H9 (cell line): ENCODE results near the gene NT5DC3. TPM values are rescaled to one million over a fixed set of nuclear protein-coding genes. Genes with fewer than 3 reads are reported as not detected.

Source experiments
- DNase-seq: peaks from one replicate; pipeline ENCODE4 v3.0.0-alpha.2; 2017
- H2AFZ ChIP-seq: one replicate; pipeline ENCODE4 v1.6.1; 2013; ENCODE audit warnings: mild to moderate bottlenecking, low read length, control low read depth, moderate library complexity
- H2AK5ac ChIP-seq: 2 replicates; pipeline ENCODE4 v1.6.1; 2013; ENCODE audit warnings: low read length, control low read depth, mixed read lengths; ENCODE audit not compliant: insufficient read length
- H2BK120ac ChIP-seq: one replicate; pipeline ENCODE4 v1.6.1; 2013; ENCODE audit warnings: low read depth, mild to moderate bottlenecking, low read length, control low read depth, inconsistent platforms; ENCODE audit not compliant: poor library complexity, severe bottlenecking
- H2BK12ac ChIP-seq: 2 replicates; pipeline ENCODE4 v1.6.1; 2013; ENCODE audit warnings: low read length, control low read depth, mixed read lengths, low read depth; ENCODE audit not compliant: insufficient read length
- H2BK15ac ChIP-seq: 2 replicates; pipeline ENCODE4 v1.6.1; 2013; ENCODE audit warnings: low read depth, low read length, control low read depth
- H2BK20ac ChIP-seq: one replicate; pipeline ENCODE4 v1.6.1; 2013; ENCODE audit warnings: low read depth, mild to moderate bottlenecking, low read length, control low read depth, inconsistent platforms; ENCODE audit not compliant: poor library complexity, severe bottlenecking
- H2BK5ac ChIP-seq: 2 replicates; pipeline ENCODE4 v1.6.1; 2013; ENCODE audit warnings: low read length, control low read depth, mixed read lengths; ENCODE audit not compliant: insufficient read length
- H3K14ac ChIP-seq: 2 replicates; pipeline ENCODE4 v1.6.1; 2013; ENCODE audit warnings: low read length, control low read depth; ENCODE audit not compliant: insufficient read depth
- H3K18ac ChIP-seq: 2 replicates; pipeline ENCODE4 v1.6.1; 2013; ENCODE audit warnings: low read depth, mild to moderate bottlenecking, mixed read lengths, low read length, control low read depth; ENCODE audit not compliant: insufficient read length
- H3K23ac ChIP-seq: 2 replicates; pipeline ENCODE4 v1.6.1; 2013; ENCODE audit warnings: low read length, control low read depth, mixed read lengths, low read depth; ENCODE audit not compliant: insufficient read length
- H3K23me2 ChIP-seq: 2 replicates; pipeline ENCODE4 v1.6.1; 2013; ENCODE audit warnings: low read depth, mild to moderate bottlenecking, mixed read lengths, low read length, control low read depth; ENCODE audit not compliant: insufficient read length, poor library complexity, severe bottlenecking
- H3K27ac ChIP-seq: 2 replicates; pipeline ENCODE4 v1.5.1; 2013; ENCODE audit warnings: low read length, control low read depth, mixed read lengths, low read depth; ENCODE audit not compliant: insufficient read length
- H3K27me3 ChIP-seq: 2 replicates; pipeline ENCODE4 v1.6.1; 2013; ENCODE audit warnings: low read length, control low read depth, inconsistent platforms; ENCODE audit not compliant: insufficient read depth
- H3K4ac ChIP-seq: 2 replicates; pipeline ENCODE4 v1.6.1; 2013; ENCODE audit warnings: low read depth, mild to moderate bottlenecking, control low read depth, inconsistent platforms, low read length, moderate library complexity
- H3K4me1 ChIP-seq: 2 replicates; pipeline ENCODE4 v1.6.1; 2013; ENCODE audit warnings: low read length, control low read depth, inconsistent platforms; ENCODE audit not compliant: insufficient read depth
- H3K4me2 ChIP-seq: 2 replicates; pipeline ENCODE4 v1.6.1; 2013; ENCODE audit warnings: low read length, control low read depth, mixed read lengths; ENCODE audit not compliant: insufficient read length, insufficient read depth
- H3K56ac ChIP-seq: 2 replicates; pipeline ENCODE4 v1.6.1; 2013; ENCODE audit warnings: low read depth, mild to moderate bottlenecking, mixed read lengths, low read length, control low read depth; ENCODE audit not compliant: insufficient read length
- H3K79me1 ChIP-seq: 2 replicates; pipeline ENCODE4 v1.6.1; 2013; ENCODE audit warnings: low read depth, mild to moderate bottlenecking, moderate library complexity, low read length, control low read depth, inconsistent platforms; ENCODE audit not compliant: insufficient read depth, poor library complexity, severe bottlenecking
- H3K79me2 ChIP-seq: 2 replicates; pipeline ENCODE4 v1.6.1; 2013; ENCODE audit warnings: low read length, control low read depth, inconsistent platforms; ENCODE audit not compliant: insufficient read depth
- H3K9ac ChIP-seq: 2 replicates; pipeline ENCODE4 v1.6.1; 2013; ENCODE audit warnings: low read length, control low read depth, mixed read lengths; ENCODE audit not compliant: insufficient read length; ENCODE audit errors: extremely low read depth
- H3K9me3 ChIP-seq: one replicate; pipeline ENCODE4 v1.6.1; 2013; ENCODE audit warnings: low read depth, low read length, inconsistent platforms; ENCODE audit not compliant: control insufficient read depth
- H3T11ph ChIP-seq: one replicate; pipeline ENCODE4 v1.6.1; 2013; ENCODE audit warnings: mild to moderate bottlenecking, low read length, control low read depth, inconsistent platforms
- H4K20me1 ChIP-seq: one replicate; pipeline ENCODE4 v1.6.1; 2013; ENCODE audit not compliant: control insufficient read depth, insufficient read length, insufficient read depth
- H4K5ac ChIP-seq: 2 replicates; pipeline ENCODE4 v1.6.1; 2013; ENCODE audit warnings: low read depth, mild to moderate bottlenecking, mixed read lengths, low read length, control low read depth; ENCODE audit not compliant: insufficient read length
- H4K8ac ChIP-seq: replicated peaks from 2 replicates; pipeline ENCODE4 v1.6.1; 2013; ENCODE audit warnings: low read length, control low read depth, mixed read lengths, low read depth; ENCODE audit not compliant: insufficient read length
- H4K91ac ChIP-seq: 2 replicates; pipeline ENCODE4 v1.6.1; 2013; ENCODE audit warnings: low read depth, mild to moderate bottlenecking, moderate library complexity, mixed read lengths, low read length, control low read depth; ENCODE audit not compliant: insufficient read length
- H3K27ac Mint-ChIP-seq, 3 experiments: 2 replicates in 2 of 3; 3 replicates in 1 of 3; pipeline ENCODE4 v1.8.0; 2020 to 2021; ENCODE audit warnings: mixed read lengths in 3 of 3, mild to moderate bottlenecking in 1 of 3, moderate library complexity in 1 of 3
- H3K27me3 Mint-ChIP-seq: 2 replicates; pipeline ENCODE4 v1.8.0; 2021; ENCODE audit warnings: low read depth, mild to moderate bottlenecking, moderate library complexity, mixed read lengths
- H3K36me3 Mint-ChIP-seq, 3 experiments: 2 replicates in 2 of 3; 3 replicates in 1 of 3; pipeline ENCODE4 v1.8.0; 2020 to 2021; ENCODE audit warnings: low read depth in 3 of 3, mixed read lengths in 3 of 3; ENCODE audit not compliant: insufficient read depth in 1 of 3
- H3K4me1 Mint-ChIP-seq, 2 experiments: 2 replicates each; pipeline ENCODE4 v1.8.0; 2020; ENCODE audit warnings: mixed read lengths in 2 of 2
- H3K4me3 Mint-ChIP-seq, 2 experiments: 2 replicates in 1 of 2; 3 replicates in 1 of 2; pipeline ENCODE4 v1.8.0; 2020 to 2021; ENCODE audit warnings: mild to moderate bottlenecking in 2 of 2, mixed read lengths in 2 of 2, moderate library complexity in 1 of 2
- H3K9me3 Mint-ChIP-seq, 2 experiments: 2 replicates in 1 of 2; 3 replicates in 1 of 2; pipeline ENCODE4 v1.8.0; 2020; ENCODE audit warnings: mild to moderate bottlenecking in 2 of 2, mixed read lengths in 2 of 2, moderate library complexity in 1 of 2
- WGBS: extraction: QIAGEN DNeasy Blood & Tissue Kit; methylation state at CpG from one replicate; pipeline ENCODE4 v1.1.7; 2013; ENCODE audit warnings: missing lambda C conversion rate, low lambda C conversion rate, mixed read lengths; ENCODE audit not compliant: insufficient read length; ENCODE audit errors: extremely low coverage; 5-methylcytosine and 5-hydroxymethylcytosine counted together
- total RNA-seq: library from RNA; stranded (reverse); gene quantifications from 2 replicates; pipeline ENCODE4 v1.2.1, GENCODE V29; 2021
- TF ChIP-seq, protein P1 (sequence below): fragments of 200-600 bp; sonication (generic); conservative IDR thresholded peaks from 3 replicates; pipeline ENCODE4 v1.8.0; 2021; ENCODE audit warnings: antibody characterized with exemption, mild to moderate bottlenecking

The NT5DC3 gene
- total RNA-seq, 1 experiment from 2014 or later, result 13.6 TPM

DNA sequence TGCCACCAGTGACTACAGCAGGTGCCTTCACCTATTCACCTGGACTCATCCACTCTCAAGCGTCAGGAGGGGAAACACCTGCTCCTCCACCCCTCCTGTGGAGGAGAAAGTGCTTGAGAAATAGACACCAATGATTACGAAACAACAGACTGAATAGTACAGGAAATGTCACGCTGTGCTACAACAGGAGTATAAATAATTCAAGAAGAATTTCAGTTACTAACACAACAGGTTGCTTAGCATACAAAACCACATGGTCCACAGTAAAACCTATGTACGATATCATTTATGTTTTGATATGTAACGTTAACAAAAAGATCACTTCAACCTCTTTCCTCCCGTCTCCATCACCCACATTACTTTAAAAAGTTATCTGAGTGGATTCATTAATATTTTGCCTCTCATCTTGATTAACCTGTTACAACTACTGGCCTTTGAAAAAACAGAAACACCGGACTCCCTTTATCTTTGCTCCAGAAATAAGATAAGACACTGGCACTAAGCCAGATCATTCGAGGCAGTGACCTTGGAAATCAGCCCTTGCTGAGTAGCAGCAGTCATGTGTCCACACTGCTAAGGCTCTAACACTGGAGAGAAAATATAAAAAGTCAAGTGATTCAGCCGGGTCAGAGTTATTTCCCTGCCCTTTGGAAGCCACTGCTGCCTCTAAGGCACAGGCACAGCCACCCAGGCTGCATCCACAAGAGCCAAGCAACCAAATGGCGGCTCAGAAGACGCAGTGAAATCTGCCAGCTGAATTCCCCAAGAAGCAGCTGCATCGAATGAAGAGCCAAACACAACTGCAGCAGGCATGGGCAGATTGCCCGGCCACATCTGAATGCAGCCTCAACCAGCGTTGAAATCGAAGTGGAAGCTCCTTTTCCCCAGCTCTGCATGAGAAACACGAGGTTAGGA is 40.9 kb downstream of the NT5DC3 start:
- Histone ChIP-seq H2AFZ (no peak overlapping the region), H3K9ac (no peak overlapping the region), H3K14ac (no peak overlapping the region), H2BK15ac (no peak overlapping the region), H4K5ac (no peak overlapping the region), H3K27ac (no peak overlapping the region), H3K4me2 (no peak overlapping the region), H4K20me1 (no peaks in the 10 kb centered on the region), H2BK5ac (no peak overlapping the region), H3K79me1 (no peaks in the 10 kb centered on the region), H2BK20ac (no peak overlapping the region), H3K79me2 (no peaks in the 10 kb centered on the region), H2BK120ac (no peak overlapping the region), H3K56ac (no peak overlapping the region), H3T11ph (no peak overlapping the region), H3K18ac (no peak overlapping the region), H4K8ac (no peak overlapping the region), H3K23me2 (no peaks in the 10 kb centered on the region), H3K9me3 (no peaks in the 10 kb centered on the region), H3K23ac (no peak overlapping the region), H3K4ac (no peak overlapping the region), H2BK12ac (no peak overlapping the region), H2AK5ac (no peak overlapping the region), H3K4me1 (no peaks in the 10 kb centered on the region; the same call in 1 of the 2 replicates), H4K91ac (no peak overlapping the region), H3K27me3 (no peaks in the 10 kb centered on the region)
- Mint-ChIP-seq H3K27ac (peak overlapping the region in 2 of 3 experiments; percentile 31 to 46; a peak in 3 of 7 replicates), H3K36me3 (peaks cover 21 to 39% (median 27%) of the 10 kb centered on the region in 3 experiments; a peak in 6 of 7 replicates), H3K9me3 (no peaks in the 10 kb centered on the region), H3K4me3 (no peak overlapping the region), H3K4me1 (peaks cover 9 to 26% of the 10 kb centered on the region in 2 experiments), H3K27me3 (no peaks in the 10 kb centered on the region)
- no peak for DNase-seq
- TF ChIP-seq, protein P1, sequence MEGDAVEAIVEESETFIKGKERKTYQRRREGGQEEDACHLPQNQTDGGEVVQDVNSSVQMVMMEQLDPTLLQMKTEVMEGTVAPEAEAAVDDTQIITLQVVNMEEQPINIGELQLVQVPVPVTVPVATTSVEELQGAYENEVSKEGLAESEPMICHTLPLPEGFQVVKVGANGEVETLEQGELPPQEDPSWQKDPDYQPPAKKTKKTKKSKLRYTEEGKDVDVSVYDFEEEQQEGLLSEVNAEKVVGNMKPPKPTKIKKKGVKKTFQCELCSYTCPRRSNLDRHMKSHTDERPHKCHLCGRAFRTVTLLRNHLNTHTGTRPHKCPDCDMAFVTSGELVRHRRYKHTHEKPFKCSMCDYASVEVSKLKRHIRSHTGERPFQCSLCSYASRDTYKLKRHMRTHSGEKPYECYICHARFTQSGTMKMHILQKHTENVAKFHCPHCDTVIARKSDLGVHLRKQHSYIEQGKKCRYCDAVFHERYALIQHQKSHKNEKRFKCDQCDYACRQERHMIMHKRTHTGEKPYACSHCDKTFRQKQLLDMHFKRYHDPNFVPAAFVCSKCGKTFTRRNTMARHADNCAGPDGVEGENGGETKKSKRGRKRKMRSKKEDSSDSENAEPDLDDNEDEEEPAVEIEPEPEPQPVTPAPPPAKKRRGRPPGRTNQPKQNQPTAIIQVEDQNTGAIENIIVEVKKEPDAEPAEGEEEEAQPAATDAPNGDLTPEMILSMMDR, result no peak
- WGBS, result no CpG with 5 or more reads among the region's 16 CpGs
